Posterior vena cava (tissue), 2 donors: ENCODE data around the gene PEX6. TPM values are rescaled to one million over a fixed set of nuclear protein-coding genes. Genes with fewer than 3 reads are reported as not detected.
"Not testable (repeated sequence)": the region's sequence is repeated elsewhere in the genome, so short reads cannot be mapped to it uniquely, and the experiment has no call there.

ENCODE experiments used
- DNase-seq: peaks from one replicate; pipeline ENCODE4 v3.0.0-alpha.2; 2020; ENCODE audit warnings: low spot score
- intact Hi-C, 2 donors: fragments of 100-400 bp; cut with DNase I; formaldehyde crosslinking; loops; one replicate each; pipeline versions ENCODE4 v1.14.1 to v1.14.2; 2022 to 2023
- total RNA-seq, 2 donors: library from RNA; stranded (reverse); fragmentation: NEBNext Ultra II Directional; extraction: Animal tissue kit (Norgen Biotek cat#: 25700); gene quantifications; one replicate each; pipeline ENCODE4 v1.2.1, GENCODE V29; 2021
- donor health status: DM: yes; HTN: yes; CAD: no.
- donor health status: DM: yes; HTN: yes; CAD: no.

PEX6 gene
- total RNA-seq, 2 donors from 2014 or later: 8.8 to 12.8 TPM

GRCh38 chr6:42970871-42971612, 7.9 kb downstream of the PEX6 start:
- intact Hi-C loops: no loop called here
- DNase-seq: no peak

GRCh38 chr6:42969934-42970333, 9.0 kb downstream of the PEX6 start:
- intact Hi-C loops: no loop called here

GRCh38 chr6:42969431-42969830, 9.6 kb downstream of the PEX6 start:
- DNase-seq: no peak
- intact Hi-C loops: no loop called here

More at GRCh38 chr6:42969934-42970333, 9.0 kb downstream of the PEX6 start:
- no peak for DNase-seq

- intact Hi-C loops: no loop called here
These were observed 10.2 kb downstream of the PEX6 start for GRCh38 chr6:42968783-42969182.

GRCh38 chr6:42968126-42968701, 10.8 kb downstream of the PEX6 start:
- no peak for DNase-seq
- intact Hi-C loops: no loop called here

More at GRCh38 chr6:42968783-42969182, 10.2 kb downstream of the PEX6 start:
- DNase-seq: no peak

- intact Hi-C loops: no loop called here
- no peak for DNase-seq
These were observed 11.8 kb downstream of the PEX6 start for GRCh38 chr6:42967228-42967627.

GRCh38 chr6:42966571-42966970, 12.4 kb downstream of the PEX6 start:
- intact Hi-C loops: no loop called here
- no peak for DNase-seq

- intact Hi-C loops: no loop called here
- DNase-seq: no peak
These were observed 15.0 kb downstream of the PEX6 start for GRCh38 chr6:42963855-42964605.

GRCh38 chr6:42963179-42963854, 15.7 kb downstream of the PEX6 start:
- no peak for DNase-seq

GRCh38 chr6:42962502-42963178, 16.3 kb downstream of the PEX6 start:
- DNase-seq: no peak
- intact Hi-C loops: no loop called here

More at GRCh38 chr6:42963179-42963854, 15.7 kb downstream of the PEX6 start:
- intact Hi-C loops: no loop called here

GRCh38 chr6:42962096-42962495, 16.9 kb downstream of the PEX6 start:
- DNase-seq: no peak
- intact Hi-C loops: no loop called here

GRCh38 chr6:42961020-42961470, 17.9 kb downstream of the PEX6 start:
- no peak for DNase-seq
- intact Hi-C loops: no loop called here

- DNase-seq: no peak
These were observed 18.6 kb downstream of the PEX6 start, which contains the start of gene GNMT for GRCh38 chr6:42960243-42961019. TSS of gene GNMT (plus strand) at chr6:42960754. CDS start at chr6:42960768, 14 bp downstream.

GRCh38 chr6:42959917-42960242, 19.1 kb downstream of the PEX6 start:
- intact Hi-C loops: no loop called here
- DNase-seq: no peak

More at GRCh38 chr6:42960243-42961019, 18.6 kb downstream of the PEX6 start, which contains the start of gene GNMT:
- intact Hi-C loops: no loop called here

GRCh38 chr6:42958125-42958524, 20.9 kb downstream of the PEX6 start:
- intact Hi-C loops: no loop called here
- no peak for DNase-seq

- DNase-seq, intact Hi-C loops: not testable (repeated sequence)
These were observed 24.6 kb downstream of the PEX6 start for GRCh38 chr6:42954405-42954804.

GRCh38 chr6:42952389-42952788, 26.6 kb downstream of the PEX6 start:
- DNase-seq: no peak
- intact Hi-C loops: no loop called here

GRCh38 chr6:42947950-42948349, 31.0 kb downstream of the PEX6 start:
- intact Hi-C loops: no loop called here
- DNase-seq: no peak
